Measurements from ENCODE around the gene CDC25C. TPM values are rescaled to one million over a fixed set of nuclear protein-coding genes. Genes with fewer than 3 reads are reported as not detected.

CDC25C gene
- total and polyA plus RNA-seq, 9 of the 15 experiments (the other 6 are each of a cell fraction or from before 2014, with no cell fraction given) = 19.1 to 63.7 (median 31.9) TPM

DNA sequence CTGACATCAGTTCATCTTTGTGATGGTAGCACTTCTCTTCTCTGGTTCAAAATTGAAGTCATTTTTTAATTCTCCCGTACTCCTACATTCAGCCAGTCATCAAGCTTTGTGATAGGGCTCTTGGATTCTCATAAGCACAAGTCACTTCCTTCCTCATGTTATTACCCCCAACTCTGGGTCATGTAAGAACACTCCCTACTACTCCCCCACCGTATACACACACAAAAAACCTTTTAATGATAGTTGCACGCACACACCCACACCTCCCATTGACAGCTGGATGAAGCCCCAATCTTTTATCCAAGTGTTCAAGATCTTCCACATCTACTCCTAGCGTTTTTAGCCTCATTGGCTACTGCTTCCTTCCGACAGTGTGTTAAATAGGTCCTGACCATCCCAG lies 37.7 kb upstream of the CDC25C start (continued):
- no peak for TF ChIP-seq MEF2D (tag; conservative IDR thresholded peaks at IDR 0.05; ENCODE audit: low read depth)
- no peak for TF ChIP-seq DDX20 (tag; IDR thresholded peaks at IDR 0.05; ENCODE audit: low read depth)
- no peak for TF ChIP-seq TCF15 (CRISPR knock-in tag; IDR thresholded peaks at IDR 0.05)
- TF ChIP-seq ZMIZ1 (IDR thresholded peaks at IDR 0.05; ENCODE audit: low read depth in 2 of 2, low read length in 2 of 2) = no peak
- TF ChIP-seq NFE2L1 (tag; IDR thresholded peaks at IDR 0.05; ENCODE audit: borderline replicate concordance, low read depth) = no peak
- TF ChIP-seq PTBP1 (IDR thresholded peaks at IDR 0.05; ENCODE audit: low read depth, low read length) = no peak
- no peak for TF ChIP-seq GATA2 (CRISPR knock-in tag; IDR thresholded peaks at IDR 0.05)
- no peak for TF ChIP-seq NELFE (IDR thresholded peaks at IDR 0.05; ENCODE audit: insufficient read depth, insufficient read length)
- TF ChIP-seq, protein P1, sequence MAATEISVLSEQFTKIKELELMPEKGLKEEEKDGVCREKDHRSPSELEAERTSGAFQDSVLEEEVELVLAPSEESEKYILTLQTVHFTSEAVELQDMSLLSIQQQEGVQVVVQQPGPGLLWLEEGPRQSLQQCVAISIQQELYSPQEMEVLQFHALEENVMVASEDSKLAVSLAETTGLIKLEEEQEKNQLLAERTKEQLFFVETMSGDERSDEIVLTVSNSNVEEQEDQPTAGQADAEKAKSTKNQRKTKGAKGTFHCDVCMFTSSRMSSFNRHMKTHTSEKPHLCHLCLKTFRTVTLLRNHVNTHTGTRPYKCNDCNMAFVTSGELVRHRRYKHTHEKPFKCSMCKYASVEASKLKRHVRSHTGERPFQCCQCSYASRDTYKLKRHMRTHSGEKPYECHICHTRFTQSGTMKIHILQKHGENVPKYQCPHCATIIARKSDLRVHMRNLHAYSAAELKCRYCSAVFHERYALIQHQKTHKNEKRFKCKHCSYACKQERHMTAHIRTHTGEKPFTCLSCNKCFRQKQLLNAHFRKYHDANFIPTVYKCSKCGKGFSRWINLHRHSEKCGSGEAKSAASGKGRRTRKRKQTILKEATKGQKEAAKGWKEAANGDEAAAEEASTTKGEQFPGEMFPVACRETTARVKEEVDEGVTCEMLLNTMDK (IDR thresholded peaks at IDR 0.05; ENCODE audit: borderline replicate concordance, insufficient read depth, low read depth, low read length, poor library complexity, severe bottlenecking) = no peak
- TF ChIP-seq, protein P2, sequence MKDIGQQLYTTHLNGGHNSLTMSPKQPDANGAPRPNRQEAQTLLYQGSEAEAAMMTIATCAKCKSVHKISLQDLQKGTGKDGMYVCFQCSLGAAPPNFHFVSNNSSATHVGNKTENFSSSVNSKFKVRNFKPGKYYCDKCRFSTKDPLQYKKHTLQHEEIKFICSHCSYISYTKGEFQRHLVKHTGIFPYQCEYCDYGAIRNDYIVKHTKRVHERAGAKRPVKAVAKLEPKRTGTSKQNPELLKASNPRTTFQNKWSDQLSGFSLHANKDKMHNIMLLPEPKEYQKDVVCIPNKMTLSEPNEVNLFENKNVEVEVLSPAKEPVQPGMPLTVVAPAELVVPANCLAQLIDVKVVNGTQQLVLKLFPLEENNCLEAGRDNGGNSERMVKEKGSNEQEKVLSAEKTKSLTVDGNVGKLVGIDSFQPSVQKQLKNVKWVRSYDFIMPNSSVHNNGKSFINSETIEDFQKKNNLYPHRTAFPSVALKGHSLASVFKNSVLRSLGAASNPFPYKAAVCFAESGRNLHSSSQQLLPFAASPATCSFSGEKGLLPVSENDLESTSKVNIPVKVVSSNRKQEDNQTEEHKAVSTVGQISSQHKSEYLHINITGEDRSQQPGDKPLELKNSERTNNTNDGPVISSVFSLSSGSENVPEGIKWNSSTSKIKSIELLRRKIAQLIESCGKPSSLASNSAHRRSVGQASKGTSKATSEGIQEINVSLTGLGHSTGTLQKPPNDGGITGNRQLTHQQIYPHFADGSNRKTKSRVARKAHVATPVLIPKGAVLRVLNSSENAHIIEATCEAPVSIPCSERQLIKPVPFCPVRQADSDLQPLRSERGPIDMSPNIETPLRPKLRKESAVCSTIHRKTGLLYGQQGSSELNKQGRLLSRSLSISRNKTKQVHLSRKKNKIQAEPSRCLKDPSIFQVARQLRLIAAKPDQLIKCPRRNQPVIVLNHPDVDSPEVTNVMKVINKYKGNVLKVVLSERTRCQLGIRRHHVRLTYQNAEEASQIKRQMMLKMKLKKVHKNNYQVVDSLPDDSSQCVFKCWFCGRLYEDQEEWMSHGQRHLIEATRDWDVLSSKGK (CRISPR knock-in tag; IDR thresholded peaks at IDR 0.05) = no peak
- no peak for TF ChIP-seq TGIF2 (CRISPR knock-in tag; IDR thresholded peaks at IDR 0.05)
- TF ChIP-seq HNRNPLL (IDR thresholded peaks at IDR 0.05; ENCODE audit: low read depth, low read length, poor library complexity, severe bottlenecking) = no peak
- TF ChIP-seq EGR1 (conservative IDR thresholded peaks at IDR 0.05) = peak; percentile 31; the same call in 1 of the 2 replicates
- no peak for TF ChIP-seq BCL6 (CRISPR knock-in tag; IDR thresholded peaks at IDR 0.05)
- peak; percentile 11; the same call in 1 of the 2 replicates for TF ChIP-seq ARID1B (IDR thresholded peaks at IDR 0.05)
- TF ChIP-seq CBFA2T3 (IDR thresholded peaks at IDR 0.05) = peak; percentile 33; the same call in 1 of the 2 replicates
- TF ChIP-seq SIN3B (IDR thresholded peaks at IDR 0.05; ENCODE audit: low read depth) = no peak
- TF ChIP-seq MAFK (IDR thresholded peaks at IDR 0.05; ENCODE audit: low read length) = no peak
- TF ChIP-seq NCOA4 (IDR thresholded peaks at IDR 0.05; ENCODE audit: partially characterized antibody) = no peak

All from K562 (cell line).